ENCODE results near the gene TRPM3.

DNA sequence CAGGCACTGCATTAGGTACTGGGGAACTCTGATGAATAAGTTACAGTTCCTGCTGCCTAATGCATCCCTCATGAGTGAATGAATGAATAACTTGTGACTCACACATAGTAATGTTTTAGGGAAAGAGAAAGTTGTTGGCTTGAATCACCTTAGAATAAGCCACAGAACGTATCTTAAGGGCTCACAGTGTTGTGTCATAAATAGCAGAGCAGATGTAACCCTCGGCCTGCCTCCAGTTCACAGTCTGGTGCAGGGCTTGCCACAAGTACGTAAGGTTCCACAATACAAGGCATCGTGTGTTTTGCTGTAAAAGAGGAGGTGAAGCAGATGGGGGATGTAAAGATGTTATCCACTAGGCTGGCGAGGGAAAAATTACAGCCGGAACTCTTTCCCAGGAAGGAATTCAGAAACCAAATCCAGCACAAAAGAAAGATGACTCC, 218.7 kb downstream of the TRPM3 start:
- no peak for TF ChIP-seq POLR2A (IDR thresholded peaks at IDR 0.05)
- no peak for TF ChIP-seq CTCF (IDR thresholded peaks at IDR 0.05)
